GM21825 (cell line): ENCODE measurements around the gene CERS1.

Experiments
- ATAC-seq: cut with Tn5 transposase; IDR thresholded peaks from one replicate; pipeline ENCODE4 v1.9.1; 2021; ENCODE audit warnings: mild to moderate bottlenecking, moderate library complexity; ENCODE audit not compliant: unreplicated experiment

Gene CERS1

GRCh38 chr19:18899624-18900560 is 3.9 kb upstream of the CERS1 start:
- ATAC-seq, result no peak

GRCh38 chr19:18898607-18899408 is 2.9 kb upstream of the CERS1 start:
- ATAC-seq, result no peak

DNA sequence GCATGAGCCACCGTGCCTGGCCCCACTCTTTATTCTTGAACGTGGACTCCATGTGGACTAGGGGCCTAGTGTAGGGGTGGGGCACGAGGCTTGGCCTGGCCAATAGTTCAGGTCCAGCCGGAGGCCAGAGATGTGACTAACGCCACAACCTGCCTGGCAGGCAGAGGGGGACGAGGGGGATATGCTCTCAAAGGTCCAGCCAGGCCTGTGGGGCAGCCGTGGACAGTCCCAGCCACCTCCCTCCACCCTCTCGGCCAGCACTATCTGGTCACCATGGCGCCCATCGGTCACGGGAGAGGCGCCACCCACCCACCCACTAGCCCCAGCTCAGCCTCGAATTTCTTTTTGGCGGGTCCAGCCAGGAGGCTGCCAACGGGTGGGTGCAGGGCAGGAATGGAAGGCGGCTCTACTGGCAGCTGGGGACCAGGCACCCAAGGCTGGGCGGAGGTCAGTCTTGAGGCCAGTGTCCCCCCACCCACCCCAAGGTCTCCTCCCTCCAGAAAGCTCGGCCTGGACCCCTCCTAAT is 2.2 kb upstream of the CERS1 start:
- no peak for ATAC-seq

- no peak for ATAC-seq
Observed at GRCh38 chr19:18897094-18898029, 1.4 kb upstream of the CERS1 start.

- no peak for ATAC-seq
Observed at GRCh38 chr19:18896421-18896841, 473 bp upstream of the CERS1 start.

GRCh38 chr19:18895038-18895823 is 727 bp downstream of the CERS1 start:
- ATAC-seq, result no peak

GRCh38 chr19:18894254-18895037 is 1.5 kb downstream of the CERS1 start:
- no peak for ATAC-seq

DNA sequence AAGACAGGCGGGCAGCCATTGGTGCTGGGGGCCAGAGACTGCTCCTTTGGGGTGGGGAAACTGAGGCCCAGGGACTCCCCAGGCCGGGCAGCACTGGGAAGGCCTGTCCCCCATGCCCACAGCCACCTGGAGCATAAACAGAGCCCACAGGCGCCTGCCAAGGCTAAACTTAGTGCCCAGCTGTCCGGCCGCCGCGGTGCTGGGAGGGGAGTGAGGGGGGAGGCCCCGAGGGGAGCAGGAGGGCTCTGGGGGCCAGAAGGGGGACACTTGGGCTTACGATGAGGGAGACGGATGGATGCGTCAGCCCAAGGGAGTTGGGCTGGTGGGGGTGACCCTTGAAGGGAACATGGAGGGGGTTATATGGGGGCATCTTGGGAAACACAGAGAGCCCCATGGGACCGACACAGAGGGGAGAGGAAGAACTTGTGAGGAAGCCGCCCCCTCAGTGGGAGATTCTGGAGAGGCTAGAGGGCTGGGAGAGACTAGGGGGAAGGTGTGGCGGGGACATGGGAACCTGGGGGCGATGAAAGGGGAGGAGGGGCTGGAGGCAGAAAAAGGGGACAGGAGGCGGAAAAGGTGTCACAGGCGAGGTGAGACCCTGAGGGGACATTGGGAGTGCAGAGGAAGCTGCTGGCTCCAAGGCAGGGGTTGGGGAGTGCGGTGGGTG is 2.2 kb downstream of the CERS1 start:
- no peak for ATAC-seq

DNA sequence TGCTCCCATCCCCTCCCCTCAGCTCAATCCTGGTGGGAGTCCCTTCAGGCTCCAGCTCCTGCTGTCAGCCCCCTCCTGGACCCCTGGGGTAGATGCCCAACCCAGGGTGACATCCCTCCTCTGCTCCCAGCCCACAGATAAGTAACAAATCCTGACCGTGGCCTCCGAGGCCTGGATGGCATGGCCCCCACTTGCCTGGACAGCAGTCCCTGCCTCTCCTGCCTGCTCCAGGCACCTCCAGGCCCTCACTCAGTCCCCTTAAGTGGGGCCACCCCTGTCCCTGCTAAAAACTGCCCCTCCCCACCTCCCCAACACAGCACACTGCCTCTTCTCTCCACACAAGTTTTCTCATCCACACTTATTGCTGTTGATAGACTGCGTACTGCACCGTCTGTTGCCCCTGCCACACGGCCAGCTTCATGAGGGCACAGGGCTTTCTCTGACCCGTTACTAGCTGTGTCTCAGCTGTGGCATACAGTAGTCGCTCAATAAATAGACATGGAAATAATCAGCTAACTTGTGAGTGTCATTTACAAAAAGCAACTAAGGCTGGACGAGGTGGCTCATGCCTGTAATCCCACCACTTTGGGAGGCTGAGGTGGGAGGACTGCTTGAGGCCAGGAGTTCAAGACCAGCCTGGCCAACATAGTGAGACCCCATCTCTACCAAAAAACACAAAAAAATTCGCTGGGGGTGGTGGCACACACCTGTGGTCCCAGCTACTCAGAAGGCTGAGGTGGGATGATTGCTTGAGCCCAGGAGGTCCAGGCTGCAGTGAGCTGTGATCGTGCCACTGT is 5.8 kb downstream of the CERS1 start:
- no peak for ATAC-seq

GRCh38 chr19:18886972-18887371 is 9.0 kb downstream of the CERS1 start:
- no peak for ATAC-seq

DNA sequence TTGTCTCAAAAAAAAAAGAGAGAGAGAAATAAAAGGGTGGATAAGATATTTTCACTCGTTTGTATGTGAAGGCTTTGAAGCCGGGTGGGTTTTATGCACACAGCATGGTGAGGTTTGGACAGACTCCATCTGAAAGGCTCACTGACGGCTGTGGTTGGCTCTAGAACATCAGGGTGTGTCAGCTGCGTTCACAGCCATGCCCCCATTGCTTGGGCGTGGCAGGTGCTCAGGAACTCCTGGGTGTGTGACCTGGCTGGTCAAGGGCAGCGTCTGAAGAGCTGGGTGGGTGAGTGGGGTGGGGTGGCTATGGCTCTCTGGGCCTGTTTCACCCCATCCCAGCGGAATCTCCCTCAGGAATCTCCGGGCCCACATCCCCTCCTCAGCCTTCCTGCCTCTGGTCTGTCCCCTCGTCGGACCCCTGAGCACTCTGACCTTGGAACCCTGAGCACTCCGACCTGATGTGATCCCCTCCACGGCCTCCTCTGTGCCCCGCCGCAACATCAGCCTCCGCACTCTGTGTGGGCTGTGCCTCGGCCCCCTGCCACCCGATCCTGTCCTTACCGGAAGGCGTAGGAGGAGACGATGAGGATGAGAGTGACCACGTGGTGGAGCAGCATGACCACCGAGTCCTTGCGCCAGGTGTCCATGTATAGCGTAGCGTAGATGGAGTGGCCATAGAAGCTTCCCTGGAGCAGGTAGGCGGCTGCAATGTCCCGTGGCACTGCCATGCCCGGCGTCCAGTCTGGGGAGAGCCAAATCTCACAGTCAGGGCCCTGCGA is 12.2 kb downstream of the CERS1 start:
- no peak for ATAC-seq

GRCh38 chr19:18881491-18881890 is 14.5 kb downstream of the CERS1 start:
- no peak for ATAC-seq

GRCh38 chr19:18879579-18880373 is 16.2 kb downstream of the CERS1 start:
- ATAC-seq, result no peak

- no peak for ATAC-seq
Observed at GRCh38 chr19:18878858-18879578, 16.9 kb downstream of the CERS1 start.

DNA sequence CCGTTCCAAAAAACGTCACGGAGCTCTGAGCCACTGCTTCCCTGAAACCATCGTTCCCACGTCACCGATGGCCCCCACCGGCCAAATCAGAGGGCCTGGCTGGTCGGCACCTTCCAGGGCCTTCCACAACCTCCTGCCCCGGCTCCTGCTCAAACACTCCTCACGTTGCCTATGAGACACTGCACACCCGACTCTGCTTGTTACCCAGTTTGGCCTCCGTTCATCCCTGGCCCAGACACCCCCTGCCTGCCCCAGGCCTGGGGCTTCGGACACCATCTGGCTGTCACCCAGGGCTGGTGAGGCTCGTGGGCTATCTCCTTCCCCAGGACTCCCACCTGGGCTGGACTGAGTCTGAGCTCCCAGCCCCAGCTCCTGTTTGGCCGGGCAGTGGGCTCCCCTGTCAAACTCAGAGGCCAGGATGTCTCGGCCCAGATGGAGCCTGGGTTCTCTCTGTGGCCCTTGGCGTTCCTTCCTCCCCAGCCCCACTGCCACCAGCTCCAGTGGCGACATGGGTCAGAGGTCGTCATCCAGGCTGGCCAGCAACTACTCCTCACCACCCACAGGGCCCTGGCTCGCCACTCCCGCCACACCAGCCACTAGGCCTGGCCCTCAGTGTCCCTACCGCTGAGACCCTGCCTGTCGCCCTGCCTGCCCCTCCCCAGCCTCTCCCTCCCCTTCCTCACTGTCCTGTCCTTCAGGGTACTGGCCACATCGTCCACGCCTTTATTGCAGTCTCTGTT is 17.7 kb downstream of the CERS1 start:
- ATAC-seq, result no peak
